GM19193 (cell line): ENCODE results near the gene LMF2.

Source experiments
- POLR2A ChIP-seq: IDR thresholded peaks from 4 replicates; pipeline ENCODE4 v1.6.1; 2011; ENCODE audit not compliant: insufficient read depth, insufficient read length; ENCODE audit errors: extremely low read depth

The LMF2 gene

DNA sequence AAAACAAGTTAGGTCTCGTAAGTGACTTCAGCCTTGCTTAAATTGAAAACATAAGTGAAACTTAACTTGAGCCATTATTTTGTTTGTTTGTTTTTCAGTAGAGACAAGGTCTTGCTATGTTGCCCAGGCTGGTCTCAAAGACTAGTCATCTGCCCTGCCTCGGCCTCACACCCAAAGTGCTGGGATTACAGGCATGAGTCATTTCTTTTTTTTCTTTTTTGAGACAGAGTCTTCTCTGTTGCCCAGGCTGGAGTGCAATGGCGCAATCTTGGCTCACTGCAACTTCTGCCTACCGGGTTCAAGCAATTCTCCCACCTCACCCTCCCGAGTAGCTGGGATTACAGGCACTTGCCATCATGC is 34.1 kb upstream of the LMF2 start:
- peak; percentile 37 for TF ChIP-seq POLR2A

DNA sequence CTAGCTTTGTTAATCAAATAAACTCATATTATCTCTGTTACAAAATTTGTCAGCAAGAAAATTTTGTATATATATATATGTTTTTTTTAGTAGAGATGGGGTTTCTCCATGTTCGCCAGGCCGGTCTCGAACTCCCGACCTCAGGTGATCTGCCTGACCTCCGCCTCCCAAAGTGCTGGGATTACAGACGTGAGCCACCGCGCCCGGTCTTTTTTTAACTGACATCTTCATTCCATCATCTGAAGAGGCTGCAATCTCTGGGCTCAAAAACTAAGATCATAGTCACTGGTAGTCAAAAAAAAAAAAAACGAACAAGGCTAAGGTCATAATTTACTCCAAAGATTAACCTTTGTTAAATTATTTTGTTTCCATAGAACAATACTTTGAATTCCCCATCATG is 32.9 kb upstream of the LMF2 start:
- no peak for TF ChIP-seq POLR2A

DNA sequence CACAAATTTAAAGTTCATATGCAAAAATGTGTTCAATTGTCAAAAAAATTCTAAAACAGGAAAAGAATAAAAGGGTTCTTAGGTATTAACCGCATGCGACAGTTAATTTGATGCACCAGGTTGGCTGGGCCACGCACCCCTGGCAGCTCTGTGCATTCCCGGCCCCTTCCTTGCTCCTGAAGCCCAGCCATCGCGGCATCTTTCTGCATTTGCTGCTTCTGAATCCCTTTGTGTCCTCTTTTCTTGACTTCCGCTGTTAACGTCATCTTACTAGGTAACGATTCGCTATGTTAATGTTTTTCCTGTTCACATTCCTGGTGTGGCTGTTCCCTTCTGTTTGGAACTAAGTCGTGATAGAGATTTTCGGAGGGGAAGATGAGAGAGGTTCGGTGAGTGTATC is 30.3 kb upstream of the LMF2 start:
- no peak for TF ChIP-seq POLR2A

DNA sequence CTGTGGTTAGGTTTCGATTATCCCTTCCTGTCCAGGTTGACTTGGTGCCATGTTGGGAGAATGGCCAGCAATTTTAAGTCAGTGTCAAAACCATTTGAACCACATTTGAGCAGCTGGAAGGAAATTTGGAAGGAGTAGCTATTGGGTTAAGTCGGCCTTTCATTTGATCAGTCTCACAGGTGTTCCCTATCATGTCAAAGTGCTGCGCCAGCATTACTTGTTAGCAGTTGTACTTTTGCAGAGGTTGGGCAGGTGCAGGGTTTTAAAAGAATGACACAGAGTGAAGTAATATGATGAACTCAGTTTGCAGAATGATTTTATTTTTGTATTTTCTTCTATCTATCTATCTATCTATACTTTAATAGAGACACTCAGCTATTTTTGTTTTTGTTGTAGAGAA is 28.7 kb upstream of the LMF2 start:
- TF ChIP-seq POLR2A, result no peak

DNA sequence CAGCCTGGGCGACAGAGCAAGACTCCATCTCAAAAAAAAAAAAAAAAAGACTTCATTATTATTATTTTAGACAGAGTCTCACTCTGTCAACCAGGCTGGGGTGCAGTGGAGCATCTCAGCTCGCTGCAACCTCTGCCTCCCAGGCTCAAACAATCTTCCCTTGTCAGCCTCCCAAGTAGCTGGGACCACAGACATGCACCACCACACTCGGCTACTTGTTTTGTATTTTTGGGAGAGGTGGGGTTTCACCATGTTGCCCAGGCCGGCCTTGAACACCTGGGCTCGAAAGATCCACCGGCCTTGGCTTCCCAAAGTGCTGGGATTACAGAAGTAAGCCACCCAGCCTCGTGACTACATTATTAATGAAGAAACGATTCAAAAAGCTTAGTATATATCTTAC is 27.6 kb upstream of the LMF2 start:
- TF ChIP-seq POLR2A, result no peak

DNA sequence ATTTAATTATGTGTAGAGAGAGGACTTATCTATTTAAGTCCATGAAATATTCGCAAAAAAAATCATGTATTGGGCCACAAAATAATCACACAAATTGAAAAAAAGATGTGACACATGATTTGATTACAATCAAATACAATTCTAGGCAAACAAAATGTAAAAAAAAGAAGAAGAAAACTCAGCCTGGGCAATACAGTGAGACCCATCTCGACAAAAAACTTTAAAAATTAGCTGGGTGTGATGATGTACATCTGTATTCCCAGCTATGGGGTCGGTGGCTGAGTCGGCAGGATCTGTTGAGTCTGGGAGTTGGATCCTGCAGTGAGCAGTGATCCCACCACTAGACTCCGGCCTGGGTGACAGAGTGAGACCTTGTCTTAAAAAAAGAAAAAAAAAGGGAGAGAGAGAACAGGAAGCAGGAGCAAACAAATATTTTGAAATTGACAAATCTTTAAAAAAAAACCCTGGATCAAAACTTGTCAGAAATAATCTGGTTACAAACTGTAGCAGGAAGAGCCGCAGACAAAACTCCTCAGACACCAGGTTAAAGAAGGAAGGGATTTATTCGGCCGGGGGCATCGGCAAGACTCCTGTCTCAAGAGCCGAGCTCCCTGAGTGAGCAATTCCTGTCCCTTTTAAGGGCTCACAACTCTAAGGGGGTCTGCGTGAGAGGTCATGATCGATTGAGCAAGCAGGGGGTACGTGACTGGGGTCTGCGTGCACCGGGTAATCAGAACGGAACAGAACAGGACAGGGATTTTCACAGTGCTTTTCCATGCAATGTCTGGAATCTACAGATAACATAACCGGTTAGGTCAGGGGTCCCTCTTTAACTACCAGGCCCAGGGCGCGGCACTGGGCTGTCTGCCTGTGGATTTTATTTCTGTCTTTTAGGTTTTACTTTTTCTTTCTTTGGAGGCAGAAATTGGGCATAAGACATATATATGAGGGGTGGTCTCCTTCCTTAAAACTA is 25.6 kb upstream of the LMF2 start:
- peak; percentile 34 for TF ChIP-seq POLR2A

DNA sequence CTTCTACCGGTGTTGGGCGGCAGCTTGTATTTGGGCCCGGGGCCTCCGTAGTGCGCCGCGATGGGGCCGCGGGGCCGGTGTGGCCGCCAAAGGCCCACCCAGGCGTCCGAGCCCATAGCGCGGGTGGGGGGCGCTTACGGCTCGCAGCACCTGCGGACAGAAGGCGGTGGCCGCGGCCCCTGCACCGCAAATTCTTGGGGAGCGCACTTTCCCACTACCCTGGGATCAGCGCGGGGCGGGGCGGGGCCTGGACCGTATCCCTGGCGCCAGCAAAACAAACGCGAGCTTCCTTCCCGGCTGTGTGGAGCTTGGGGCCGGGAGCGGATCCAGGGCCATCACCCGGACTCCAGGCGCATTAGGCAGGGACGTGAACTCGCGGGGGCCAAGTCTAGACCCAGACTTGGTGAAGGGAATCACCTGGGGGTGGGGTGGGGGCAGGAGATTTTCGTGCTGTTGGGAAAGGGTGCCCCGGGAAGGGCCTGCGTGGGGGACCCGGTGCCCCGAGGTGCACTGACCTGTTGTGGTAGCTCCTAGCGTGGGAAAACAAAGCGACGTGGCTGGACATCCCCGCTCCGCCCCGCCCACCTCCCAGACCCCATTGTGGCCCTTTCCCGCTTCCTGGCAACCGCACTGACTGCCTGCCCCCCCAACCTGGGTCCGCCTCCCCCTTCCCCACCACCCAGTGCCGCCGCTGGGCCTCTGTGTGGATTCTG is 24.6 kb upstream of the LMF2 start:
- TF ChIP-seq POLR2A, result peak; percentile 32

DNA sequence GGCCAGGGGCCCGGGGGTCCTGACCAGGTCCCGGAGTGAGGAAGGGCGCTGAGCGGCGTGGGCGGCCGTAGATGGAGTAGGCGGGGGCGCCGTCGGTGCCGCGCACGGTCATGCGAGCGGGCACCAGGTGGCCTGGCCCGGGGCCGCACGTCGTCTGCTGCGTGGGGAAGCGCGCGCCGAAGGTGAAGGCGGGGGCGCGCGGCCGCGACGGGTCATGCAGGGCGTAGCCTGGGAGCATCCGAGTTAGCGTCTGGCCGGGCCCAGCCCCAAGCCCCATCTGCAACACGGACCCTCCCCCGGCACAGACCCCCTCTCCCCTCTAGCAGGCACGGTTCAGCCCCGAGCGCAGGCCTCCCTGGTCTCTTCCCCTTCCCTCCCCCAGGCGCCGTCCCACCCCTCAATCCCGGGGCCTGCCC is 24.1 kb upstream of the LMF2 start:
- TF ChIP-seq POLR2A, result peak; percentile 27

DNA sequence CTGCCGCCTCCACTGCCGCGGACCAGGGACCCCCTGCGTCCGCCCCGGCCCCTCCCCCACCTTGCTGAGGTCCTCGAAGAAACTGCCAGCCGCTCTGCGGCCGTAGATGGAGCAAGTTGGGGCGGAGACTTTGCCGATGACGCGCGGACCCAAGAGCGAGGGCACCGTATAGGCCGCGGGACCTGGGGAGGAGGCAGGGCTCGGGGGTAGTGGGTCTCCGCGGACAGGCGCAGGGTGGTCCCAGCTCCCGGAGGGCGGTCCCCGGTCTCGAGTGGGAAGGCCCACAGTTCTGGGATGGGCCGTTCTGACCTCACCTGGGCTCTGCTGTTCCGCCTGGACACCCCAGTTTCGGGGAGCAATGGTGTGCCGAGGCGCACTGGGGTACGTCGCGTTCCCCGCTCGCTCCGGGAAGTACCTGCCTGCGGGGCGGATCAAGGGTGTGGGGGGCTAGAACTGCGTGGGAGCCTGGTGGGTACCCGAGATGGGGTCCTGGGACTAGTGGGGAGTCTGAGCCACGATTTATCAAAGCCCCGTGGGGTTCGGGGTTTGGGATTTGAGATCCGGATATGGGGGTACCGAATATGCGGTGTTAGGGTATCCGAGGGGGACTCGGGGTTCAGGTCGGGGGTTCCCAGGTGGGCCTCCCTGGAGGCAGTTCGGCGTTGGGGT is 23.5 kb upstream of the LMF2 start:
- TF ChIP-seq POLR2A, result peak; percentile 85

DNA sequence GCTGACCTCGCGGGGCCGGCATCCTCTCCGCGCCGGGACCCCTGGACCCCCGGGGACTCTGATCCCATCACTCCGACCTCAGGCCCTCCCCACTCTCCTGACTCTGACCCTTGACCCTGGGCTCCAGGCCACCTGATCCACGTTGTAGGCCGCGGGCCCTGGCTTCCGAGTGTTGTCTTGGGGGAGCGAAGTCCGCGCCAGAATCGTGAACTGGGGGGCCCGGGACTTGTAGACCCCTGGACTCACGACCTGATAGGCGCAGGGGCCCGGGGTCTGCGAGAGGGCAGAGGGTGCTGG is 23.0 kb upstream of the LMF2 start:
- no peak for TF ChIP-seq POLR2A

DNA sequence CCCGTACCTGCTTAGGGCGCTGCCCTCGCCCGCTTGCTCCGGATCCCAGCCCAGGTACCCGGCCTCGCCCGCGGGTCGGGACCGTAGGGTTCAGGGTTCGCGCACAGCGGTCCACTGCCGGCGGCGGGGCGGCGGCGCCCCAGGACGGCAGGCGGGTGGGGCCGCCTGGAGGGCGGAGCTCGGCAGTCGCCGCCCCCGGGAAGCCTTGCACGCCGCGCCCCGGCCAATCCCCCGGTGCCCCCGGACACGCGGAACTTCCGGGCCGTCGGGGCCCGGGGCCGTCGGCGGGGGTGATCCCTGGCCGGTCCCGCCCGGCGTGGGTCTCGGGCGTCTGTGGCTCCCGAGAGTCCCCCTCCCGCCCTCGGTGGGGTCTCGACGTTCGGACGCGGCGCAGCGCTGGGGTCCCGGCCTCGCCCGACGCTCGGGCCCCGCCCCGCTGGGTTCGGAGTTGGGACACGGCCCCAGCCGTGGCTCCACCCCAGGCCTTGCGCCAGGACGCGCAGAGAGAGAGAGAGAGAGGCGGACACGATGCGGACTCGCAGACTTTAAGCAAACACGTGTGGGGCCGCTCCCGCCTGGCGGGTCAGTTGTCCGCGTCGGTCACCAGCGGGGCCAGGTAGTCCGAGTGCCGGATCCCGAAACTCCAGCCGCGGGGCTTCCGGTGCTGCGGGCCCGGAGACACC is 22.5 kb upstream of the LMF2 start, which contains the start of gene TYMP:
Gene TYMP, minus strand, starts transcription at position 116 of the 683 bp plus-strand sequence. CDS start 303 bp downstream, outside the sequence.
- peak; percentile 62 for TF ChIP-seq POLR2A

DNA sequence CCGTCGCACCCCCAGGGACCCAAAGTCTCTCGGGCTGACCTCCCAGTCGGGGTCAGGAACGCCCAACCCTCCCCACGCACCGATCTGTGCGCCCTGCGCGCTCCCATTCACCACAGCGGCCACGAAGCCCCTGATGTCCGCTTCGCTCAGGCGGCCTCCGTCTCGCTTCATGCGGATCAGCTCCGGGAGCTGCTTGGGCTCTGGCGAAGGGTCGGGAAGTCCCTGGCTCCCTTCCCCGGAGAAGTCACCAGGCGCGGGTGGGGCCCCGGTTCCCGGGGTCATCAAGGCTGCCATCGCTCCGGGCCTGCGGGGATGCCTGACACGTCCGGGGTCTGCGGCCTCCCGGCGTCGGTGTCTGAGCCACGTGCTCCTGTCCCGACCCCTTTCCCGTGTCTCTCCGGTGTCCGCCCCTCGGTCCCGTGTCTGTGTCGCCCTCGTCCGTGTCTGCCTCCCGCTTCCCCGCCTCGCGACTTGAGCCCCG is 22.0 kb upstream of the LMF2 start:
- TF ChIP-seq POLR2A, result peak; percentile 5

DNA sequence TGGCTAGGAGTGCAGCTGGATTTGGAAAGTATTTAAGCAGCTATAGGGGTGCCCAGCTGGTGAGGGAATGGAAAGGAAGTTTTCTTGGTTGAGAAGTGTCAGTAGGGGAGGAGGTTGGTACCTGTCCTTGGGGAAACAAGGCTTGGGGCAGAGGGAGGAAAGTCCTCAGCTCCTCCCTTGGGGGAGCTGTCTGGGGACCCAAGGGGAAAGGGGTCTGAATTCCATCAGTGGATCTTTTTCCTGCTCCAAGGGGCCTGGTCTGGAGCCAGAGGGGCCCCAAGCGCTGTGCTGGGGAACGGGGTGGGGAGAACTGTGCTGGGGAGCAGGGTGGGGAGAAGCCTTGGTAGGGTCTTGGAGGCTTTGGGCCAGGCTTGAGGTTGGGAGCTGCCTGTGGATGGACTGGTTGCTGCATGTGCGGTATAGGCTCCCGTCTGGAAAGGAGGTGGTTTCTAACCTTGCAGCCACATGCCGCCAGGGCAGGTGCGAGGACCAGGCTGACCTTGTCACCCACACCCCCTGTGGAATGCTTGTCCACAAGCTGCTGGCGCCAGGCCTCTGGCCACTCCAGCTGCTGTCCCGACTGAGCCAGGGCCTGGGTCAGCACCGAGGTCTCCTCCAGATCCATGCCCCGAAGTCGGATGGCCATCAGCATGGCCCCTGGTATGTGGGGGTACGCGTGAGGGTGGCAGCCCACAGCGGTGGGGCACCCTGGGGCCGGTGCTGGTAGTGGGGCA is 21.3 kb upstream of the LMF2 start:
- TF ChIP-seq POLR2A, result peak; percentile 30
